Measurements from ENCODE around the gene ZNF407. TPM values are rescaled to one million over a fixed set of nuclear protein-coding genes. Genes with fewer than 3 reads are reported as not detected.

ZNF407 gene
- total RNA-seq, 4 donors from 2014 or later: 18.1 to 29.1 (median 19.7) TPM

DNA sequence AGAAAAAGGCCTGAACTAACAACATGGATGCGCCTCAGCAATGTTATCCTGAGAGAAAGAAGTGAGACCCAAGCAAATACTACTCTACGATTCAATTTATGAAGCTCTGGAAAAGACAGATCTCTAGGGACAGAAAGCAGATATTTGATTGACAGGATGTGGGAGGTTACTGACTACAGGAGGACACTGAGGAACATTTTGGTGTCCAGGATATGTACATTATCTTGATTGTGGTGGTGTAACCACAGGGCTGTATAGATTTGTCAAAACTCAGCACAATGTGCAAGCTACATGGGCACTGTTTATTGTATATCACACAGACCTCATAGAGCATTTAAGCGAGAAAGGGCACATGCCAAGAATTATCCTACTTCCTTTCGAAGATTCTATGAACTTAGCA, 391.5 kb downstream of the ZNF407 start:
- H3K27me3 ChIP-seq: no peaks in the 10 kb centered on the region
- WGBS, 2 donors (ENCODE audit: low coverage in 1 of 2): 94 to 99% methylated on average over 4 of the region's 4 CpGs
- no peak for ATAC-seq

GRCh38 chr18:74990563-74991081, 393.0 kb downstream of the ZNF407 start:
- no peak for TF ChIP-seq POLR2AphosphoS5 (IDR thresholded peaks at IDR 0.05)
- TF ChIP-seq, protein P1, sequence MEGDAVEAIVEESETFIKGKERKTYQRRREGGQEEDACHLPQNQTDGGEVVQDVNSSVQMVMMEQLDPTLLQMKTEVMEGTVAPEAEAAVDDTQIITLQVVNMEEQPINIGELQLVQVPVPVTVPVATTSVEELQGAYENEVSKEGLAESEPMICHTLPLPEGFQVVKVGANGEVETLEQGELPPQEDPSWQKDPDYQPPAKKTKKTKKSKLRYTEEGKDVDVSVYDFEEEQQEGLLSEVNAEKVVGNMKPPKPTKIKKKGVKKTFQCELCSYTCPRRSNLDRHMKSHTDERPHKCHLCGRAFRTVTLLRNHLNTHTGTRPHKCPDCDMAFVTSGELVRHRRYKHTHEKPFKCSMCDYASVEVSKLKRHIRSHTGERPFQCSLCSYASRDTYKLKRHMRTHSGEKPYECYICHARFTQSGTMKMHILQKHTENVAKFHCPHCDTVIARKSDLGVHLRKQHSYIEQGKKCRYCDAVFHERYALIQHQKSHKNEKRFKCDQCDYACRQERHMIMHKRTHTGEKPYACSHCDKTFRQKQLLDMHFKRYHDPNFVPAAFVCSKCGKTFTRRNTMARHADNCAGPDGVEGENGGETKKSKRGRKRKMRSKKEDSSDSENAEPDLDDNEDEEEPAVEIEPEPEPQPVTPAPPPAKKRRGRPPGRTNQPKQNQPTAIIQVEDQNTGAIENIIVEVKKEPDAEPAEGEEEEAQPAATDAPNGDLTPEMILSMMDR (IDR thresholded peaks at IDR 0.05): no peak
- TF ChIP-seq POLR2A (IDR thresholded peaks at IDR 0.05): no peak
- TF ChIP-seq EP300 (IDR thresholded peaks at IDR 0.05): no peak
- Histone ChIP-seq H3K27ac (no peak overlapping the region), H3K27me3 (no peaks in the 10 kb centered on the region), H3K4me1 (no peaks in the 10 kb centered on the region), H3K36me3 (no peaks in the 10 kb centered on the region), H3K9me3 (no peaks in the 10 kb centered on the region), H3K4me3 (no peak overlapping the region)
- ATAC-seq: no peak
- WGBS, 2 donors (ENCODE audit: low coverage in 1 of 2): 66 to 79% methylated on average over 4 of the region's 4 CpGs

More for the DNA sequence above, 391.5 kb downstream of the ZNF407 start:
- no peaks in the 10 kb centered on the region for H3K4me1 ChIP-seq
- H3K36me3 ChIP-seq: no peaks in the 10 kb centered on the region
- no peaks in the 10 kb centered on the region for H3K9me3 ChIP-seq
- H3K4me3 ChIP-seq: no peak overlapping the region
- H3K27ac ChIP-seq: no peak overlapping the region
- TF ChIP-seq, protein P1 (IDR thresholded peaks at IDR 0.05): no peak
- TF ChIP-seq POLR2AphosphoS5 (IDR thresholded peaks at IDR 0.05) (no peak), EP300 (IDR thresholded peaks at IDR 0.05) (no peak), POLR2A (IDR thresholded peaks at IDR 0.05) (no peak)

DNA sequence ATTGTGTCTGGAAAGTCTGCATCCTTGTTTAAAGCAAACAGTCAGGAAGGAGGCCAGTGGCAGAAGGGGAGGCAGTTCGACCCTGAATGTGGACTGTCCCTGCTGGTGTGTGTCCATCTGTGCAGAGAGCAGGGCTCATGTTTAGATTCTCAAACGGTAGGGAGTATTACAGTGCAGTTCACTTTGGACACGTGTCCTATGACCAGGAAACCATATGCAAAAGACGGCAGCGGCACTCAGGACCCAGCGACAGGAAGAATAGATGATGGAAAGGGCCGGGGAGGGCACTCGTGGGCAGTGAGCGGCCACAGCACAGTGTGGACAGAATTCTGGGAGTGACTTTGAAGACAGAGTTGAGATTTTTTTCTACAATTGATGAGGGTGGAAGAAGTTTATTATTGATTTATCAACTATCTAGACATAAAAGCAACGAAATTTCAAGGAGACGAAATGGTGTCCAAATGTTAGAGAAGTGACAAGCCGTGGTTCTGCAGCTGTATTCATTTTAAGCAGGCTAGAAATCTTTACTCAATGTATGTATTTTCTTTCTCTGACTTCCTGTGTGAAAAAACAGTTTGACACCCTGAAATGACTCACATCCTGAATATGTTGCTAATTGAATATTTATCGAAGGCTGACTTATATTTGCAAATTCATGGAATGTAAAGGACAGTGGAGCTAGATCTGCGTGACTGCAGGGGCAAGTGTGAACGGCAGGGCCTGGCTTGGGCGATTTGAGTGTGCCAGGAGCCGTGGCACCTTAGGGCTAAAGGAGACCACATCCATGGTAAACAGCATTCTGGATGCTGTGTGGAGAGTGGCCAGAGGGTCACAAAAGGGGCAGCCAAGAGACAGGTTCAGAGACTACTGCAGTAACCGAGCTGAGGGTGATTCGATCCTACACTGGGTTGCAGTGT, 397.1 kb downstream of the ZNF407 start:
- no peaks in the 10 kb centered on the region for H3K27me3 ChIP-seq
- no peaks in the 10 kb centered on the region for H3K4me1 ChIP-seq
- H3K36me3 ChIP-seq: no peaks in the 10 kb centered on the region
- H3K9me3 ChIP-seq: no peaks in the 10 kb centered on the region
- H3K4me3 ChIP-seq: no peak overlapping the region
- H3K27ac ChIP-seq: no peak overlapping the region
- 58 to 68% methylated on average over 12 to 19 of the region's 19 CpGs for WGBS, 2 donors (ENCODE audit: low coverage in 1 of 2)
- TF ChIP-seq EP300 (IDR thresholded peaks at IDR 0.05): no peak
- TF ChIP-seq POLR2A (IDR thresholded peaks at IDR 0.05): no peak
- TF ChIP-seq, protein P1 (IDR thresholded peaks at IDR 0.05): no peak
- TF ChIP-seq POLR2AphosphoS5 (IDR thresholded peaks at IDR 0.05): no peak
- ATAC-seq: peak; percentile 31

DNA sequence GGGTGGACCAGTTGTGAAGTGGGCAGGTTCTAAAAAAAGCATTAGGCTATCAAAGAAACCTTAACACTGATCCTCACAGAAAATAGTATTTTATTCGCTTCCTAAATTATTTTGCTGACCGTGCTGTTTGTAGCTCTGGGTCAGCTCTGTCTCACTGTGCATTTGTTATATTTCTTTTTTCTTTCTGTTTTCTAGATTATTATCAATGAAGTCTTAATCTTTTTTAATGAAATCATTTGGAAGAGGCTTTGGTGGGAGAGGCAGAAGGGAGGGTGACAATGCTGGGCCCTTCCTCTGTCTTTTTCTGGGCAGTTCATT, 397.7 kb downstream of the ZNF407 start:
- 83 to 89% methylated on average over 2 of the region's 2 CpGs for WGBS, 2 donors (ENCODE audit: low coverage in 1 of 2)
- no peaks in the 10 kb centered on the region for H3K36me3 ChIP-seq
- ATAC-seq: no peak
- TF ChIP-seq, protein P1 (IDR thresholded peaks at IDR 0.05): no peak
- no peak for TF ChIP-seq POLR2AphosphoS5 (IDR thresholded peaks at IDR 0.05)
- no peak for TF ChIP-seq POLR2A (IDR thresholded peaks at IDR 0.05)
- no peak for TF ChIP-seq EP300 (IDR thresholded peaks at IDR 0.05)
- H3K4me1 ChIP-seq: no peaks in the 10 kb centered on the region
- H3K27ac ChIP-seq: no peak overlapping the region
- H3K4me3 ChIP-seq: no peak overlapping the region
- H3K27me3 ChIP-seq: no peaks in the 10 kb centered on the region
- H3K9me3 ChIP-seq: no peaks in the 10 kb centered on the region

DNA sequence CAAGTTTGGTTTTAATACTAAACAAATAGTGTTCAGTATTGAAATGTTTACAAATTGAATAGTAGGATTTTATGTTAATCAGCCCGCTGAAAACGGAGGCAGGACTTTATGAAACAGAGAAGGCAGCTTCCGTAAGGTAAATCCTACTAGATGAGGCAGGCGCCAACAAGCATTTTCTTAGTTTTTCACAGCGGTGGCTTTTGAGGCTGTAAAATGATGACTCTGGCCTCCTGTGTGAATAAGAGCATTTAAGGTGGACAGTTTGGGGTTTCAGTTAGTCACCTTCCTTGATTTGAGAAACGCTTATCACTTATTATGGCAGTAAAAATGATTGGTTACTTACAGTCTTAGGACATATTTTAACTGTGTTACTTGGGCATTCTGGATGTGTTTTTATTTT, 398.4 kb downstream of the ZNF407 start:
- H3K4me3 ChIP-seq: no peak overlapping the region
- no peaks in the 10 kb centered on the region for H3K36me3 ChIP-seq
- no peaks in the 10 kb centered on the region for H3K9me3 ChIP-seq
- no peaks in the 10 kb centered on the region for H3K27me3 ChIP-seq
- no peak for TF ChIP-seq POLR2A (IDR thresholded peaks at IDR 0.05)
- no peak for TF ChIP-seq EP300 (IDR thresholded peaks at IDR 0.05)
- no peak for TF ChIP-seq POLR2AphosphoS5 (IDR thresholded peaks at IDR 0.05)
- TF ChIP-seq, protein P1 (IDR thresholded peaks at IDR 0.05): no peak
- H3K4me1 ChIP-seq: no peaks in the 10 kb centered on the region
- WGBS, 2 donors (ENCODE audit: low coverage in 1 of 2): 89 to 94% methylated on average over 6 of the region's 6 CpGs
- no peak for ATAC-seq
- no peak overlapping the region for H3K27ac ChIP-seq

Measured in gastroesophageal sphincter (tissue), 4 donors.